ENCODE results near the gene SERPINC1. TPM values are rescaled to one million over a fixed set of nuclear protein-coding genes. Genes with fewer than 3 reads are reported as not detected.

Gene SERPINC1
- total RNA-seq (2016; rRNA removed; fragmentation: Illumina TruSeq; extraction: Trizol) (107 and 205 TPM in 2 replicates), polyA plus RNA-seq (2011; rRNA removed) (142 and 156 TPM in 2 replicates), polyA minus RNA-seq (2011; rRNA and poly(A)+ RNA removed; ENCODE audit: low replicate concordance) (66.3 TPM in 1 of 2 replicates, not detected in the other), Bru-seq, nascent RNA (percentile 68 among the genes with signal in this experiment), BruChase-seq, experiment 1, labeled RNA remaining after a 6-hour chase (percentile 80 among the genes with signal in this experiment), BruChase-seq, experiment 2, labeled RNA remaining after a 2-hour chase (percentile 66 among the genes with signal in this experiment)
- total RNA-seq (2016; cell fraction: cytosol; rRNA removed; fragmentation: Illumina TruSeq; extraction: Trizol; ENCODE audit: low read depth): 28.3 and 30.3 TPM in 2 replicates
- 108 and 201 TPM in 2 replicates for total RNA-seq (2016; cell fraction: insoluble cytoplasmic fraction; rRNA removed; fragmentation: Illumina TruSeq; extraction: Trizol)
- 48.9 and 54.3 TPM in 2 replicates for total RNA-seq (2016; cell fraction: membrane; rRNA removed; fragmentation: Illumina TruSeq; extraction: Trizol)
- total RNA-seq (2016; cell fraction: nucleus; rRNA removed; fragmentation: Illumina TruSeq; extraction: Trizol): 132 and 161 TPM in 2 replicates
- polyA plus RNA-seq (2011; cell fraction: cytosol; rRNA removed): 97.8 and 129 TPM in 2 replicates
- 61.6 and 79.0 TPM in 2 replicates for polyA plus RNA-seq (2011; cell fraction: nucleus; rRNA removed)
- polyA plus RNA-seq (2012): 101 and 161 TPM in 2 replicates
- 35.4 and 37.9 TPM in 2 replicates for polyA plus RNA-seq (2016; cell fraction: cytosol; fragmentation: Illumina TruSeq; extraction: Trizol; ENCODE audit: low read depth)
- 101 and 108 TPM in 2 replicates for polyA plus RNA-seq (2016; cell fraction: insoluble cytoplasmic fraction; fragmentation: Illumina TruSeq; extraction: Trizol; ENCODE audit: low read depth)
- polyA plus RNA-seq (2016; cell fraction: membrane; fragmentation: Illumina TruSeq; extraction: Trizol; ENCODE audit: low read depth): 43.2 and 51.7 TPM in 2 replicates
- polyA plus RNA-seq (2016; cell fraction: nucleus; fragmentation: Illumina TruSeq; extraction: Trizol; ENCODE audit: insufficient read depth, low read depth): 186 and 191 TPM in 2 replicates
- polyA minus RNA-seq (2011; cell fraction: cytosol; rRNA and poly(A)+ RNA removed): 34.2 and 44.7 TPM in 2 replicates
- polyA minus RNA-seq (2011; cell fraction: nucleus; rRNA and poly(A)+ RNA removed): 32.8 and 42.0 TPM in 2 replicates
- long read RNA-seq, experiment 1, transcript SERPINC1-201 (7 exons, 1,594 nt): major isoform, 324 of 366 reads
- long read RNA-seq, experiment 1, partial matches to known transcripts: 17 of 366 reads
- long read RNA-seq, experiment 1, other reads (novel, unspliced or antisense): 25 of 366 reads
- long read RNA-seq, experiment 2, transcript SERPINC1-201 (7 exons, 1,594 nt): major isoform, 171 of 218 reads
- long read RNA-seq, experiment 2, partial matches to known transcripts: 28 of 218 reads
- long read RNA-seq, experiment 2, other reads (novel, unspliced or antisense): 19 of 218 reads

- H3K4me2 ChIP-seq (ENCODE audit: low read depth, low read length): peak within 1 kb of the TSS; percentile 94
- POLR2A ChIA-PET: interaction anchor here (0.8 to 5.2 kb wide), 8 partner anchors 8 to 202 kb away, joined by 3 to 47 read pairs (median 8); partner anchors contain the start of genes GAS5, KLHL20, RC3H1 and ZBTB37
- no peaks in the 10 kb centered on the region for H3K9me3 ChIP-seq (ENCODE audit: low read length)
- H3K79me2 ChIP-seq (ENCODE audit: insufficient read depth, low read length): peaks cover 2% of the 10 kb centered on the region
- H2AFZ ChIP-seq (ENCODE audit: low read length): peak within 1 kb of the TSS; percentile 92
- peak; percentile 72 for DNase-seq (ENCODE audit: low spot score)
- peak within 1 kb of the TSS; percentile 59 to 72 (median 65) for H3K4me3 ChIP-seq (replicated peaks in 1 of 3; ENCODE audit: insufficient read depth in 1 of 3, low read depth in 2 of 3, low read length in 3 of 3)
- CTCF ChIA-PET (ENCODE audit: low intra/inter-chr PET ratio, low total read pairs): no interaction called here
- H3K4me1 ChIP-seq (ENCODE audit: insufficient read depth, low read length): peaks cover 36% of the 10 kb centered on the region
- intact Hi-C loops (cut with micrococcal nuclease; ENCODE audit: unreplicated experiment): no loop called here
- in situ Hi-C loops (cut with HindIII; ENCODE audit: extremely low pct_ligation_motif_present, low pct_unique_long_range_greater_than_20kb): no loop called here
- WGBS (ENCODE audit: low lambda C conversion rate): 0% methylated on average over 3 of the region's 3 CpGs
- H3K36me3 ChIP-seq (replicated peaks in 1 of 2; ENCODE audit: control insufficient read depth in 1 of 2, insufficient read depth in 2 of 2, low read length in 2 of 2): 0 out of 5 replicates have a peak, but pooled peaks cover 0 to 2% of the 10 kb centered on the region in 2 experiments
- peak within 1 kb of the TSS; percentile 91 for H3K27ac ChIP-seq (ENCODE audit: extremely low read length, insufficient read depth, low read length)
- H3K9ac ChIP-seq (ENCODE audit: insufficient read depth, low read depth, low read length): peak within 1 kb of the TSS; percentile 76
- BruUV-seq (replicated peaks): no TSS peak
- no peaks in the 10 kb centered on the region for H3K27me3 ChIP-seq (ENCODE audit: control insufficient read depth in 1 of 2, insufficient read depth in 2 of 2, low read length in 2 of 2)
- H4K20me1 ChIP-seq (ENCODE audit: insufficient read depth, low read length): no peaks in the 10 kb centered on the region
- peak; percentile 92 for FAIRE-seq
- peak; percentile 92 for ATAC-seq
- TF ChIP-seq ZNF251 (CRISPR knock-in tag; IDR thresholded peaks at IDR 0.05): no peak
- no peak for TF ChIP-seq GMEB2 (CRISPR knock-in tag; IDR thresholded peaks at IDR 0.05; ENCODE audit: low read depth)
- TF ChIP-seq ZMAT5 (CRISPR knock-in tag; IDR thresholded peaks at IDR 0.05; ENCODE audit: borderline replicate concordance, low read depth): no peak
- no peak for TF ChIP-seq TCF12 (IDR thresholded peaks at IDR 0.05)
- no peak for TF ChIP-seq TCF12 (CRISPR knock-in tag; IDR thresholded peaks at IDR 0.05)
- no peak for TF ChIP-seq ELK4 (CRISPR knock-in tag; IDR thresholded peaks at IDR 0.05; ENCODE audit: borderline replicate concordance)
- TF ChIP-seq TOE1 (CRISPR knock-in tag; IDR thresholded peaks at IDR 0.05): no peak
- no peak for TF ChIP-seq ETV5 (CRISPR knock-in tag; IDR thresholded peaks at IDR 0.05; ENCODE audit: borderline replicate concordance)
- TF ChIP-seq GMEB1 (CRISPR knock-in tag; IDR thresholded peaks at IDR 0.05; ENCODE audit: borderline replicate concordance): no peak
- TF ChIP-seq ZNF329 (CRISPR knock-in tag; IDR thresholded peaks at IDR 0.05; ENCODE audit: low read depth): no peak
- peak; percentile 72 to 74 for TF ChIP-seq NR2F1 (CRISPR knock-in tag; IDR thresholded peaks at IDR 0.05)
- 0 out of 2 replicates have a peak, but pooled peaks have one; percentile 74 for TF ChIP-seq FOXO4 (CRISPR knock-in tag; conservative IDR thresholded peaks at IDR 0.05)
These were observed at the start of gene SERPINC1 for GRCh38 chr1:173917149-173917548. Gene SERPINC1 (minus strand): TSS chr1:173917327. CDS start chr1:173917259, 68 bp downstream.

Measured in HepG2 (cell line).